Progenitor cell of endocrine pancreas (in vitro differentiated cells): ENCODE measurements around the gene TRMT1. TPM values are rescaled to one million over a fixed set of nuclear protein-coding genes. Genes with fewer than 3 reads are reported as not detected.
A peak's percentile ranks its signal among the peaks of the same experiment; 100 is the strongest.

Experiments used
- DNase-seq: peaks from one replicate; pipeline ENCODE4 v3.0.0; 2021; ENCODE audit warnings: low spot score; ENCODE audit not compliant: unreplicated experiment
- H3K27ac Mint-ChIP-seq: 2 replicates; pipeline ENCODE4 v1.8.0; 2021; ENCODE audit warnings: mild to moderate bottlenecking, moderate library complexity, mixed read lengths
- H3K27me3 Mint-ChIP-seq: 2 replicates; pipeline ENCODE4 v1.8.0; 2021; ENCODE audit warnings: mixed read lengths
- H3K36me3 Mint-ChIP-seq: 2 replicates; pipeline ENCODE4 v1.8.0; 2022; ENCODE audit warnings: mixed read lengths; ENCODE audit not compliant: insufficient read depth
- H3K4me1 Mint-ChIP-seq: 2 replicates; pipeline ENCODE4 v1.8.0; 2021; ENCODE audit warnings: low read depth, mixed read lengths
- H3K4me3 Mint-ChIP-seq: 2 replicates; pipeline ENCODE4 v1.8.0; 2021; ENCODE audit warnings: low read depth, mild to moderate bottlenecking, moderate library complexity, mixed read lengths
- H3K9me3 Mint-ChIP-seq: 2 replicates; pipeline ENCODE4 v1.8.0; 2021; ENCODE audit warnings: low read depth, mixed read lengths
- total RNA-seq: library from RNA; stranded (reverse); gene quantifications from 2 replicates; pipeline ENCODE4 v1.2.1, GENCODE V29; 2021
- TF ChIP-seq, protein P1 (sequence below): fragments of 200-600 bp; sonication (generic); IDR thresholded peaks from one replicate; pipeline ENCODE4 v1.5.0; 2021; ENCODE audit warnings: antibody characterized with exemption, mild to moderate bottlenecking; ENCODE audit not compliant: unreplicated experiment

TRMT1 gene
- total RNA-seq, 1 donor from 2014 or later = 52.4 TPM

DNA sequence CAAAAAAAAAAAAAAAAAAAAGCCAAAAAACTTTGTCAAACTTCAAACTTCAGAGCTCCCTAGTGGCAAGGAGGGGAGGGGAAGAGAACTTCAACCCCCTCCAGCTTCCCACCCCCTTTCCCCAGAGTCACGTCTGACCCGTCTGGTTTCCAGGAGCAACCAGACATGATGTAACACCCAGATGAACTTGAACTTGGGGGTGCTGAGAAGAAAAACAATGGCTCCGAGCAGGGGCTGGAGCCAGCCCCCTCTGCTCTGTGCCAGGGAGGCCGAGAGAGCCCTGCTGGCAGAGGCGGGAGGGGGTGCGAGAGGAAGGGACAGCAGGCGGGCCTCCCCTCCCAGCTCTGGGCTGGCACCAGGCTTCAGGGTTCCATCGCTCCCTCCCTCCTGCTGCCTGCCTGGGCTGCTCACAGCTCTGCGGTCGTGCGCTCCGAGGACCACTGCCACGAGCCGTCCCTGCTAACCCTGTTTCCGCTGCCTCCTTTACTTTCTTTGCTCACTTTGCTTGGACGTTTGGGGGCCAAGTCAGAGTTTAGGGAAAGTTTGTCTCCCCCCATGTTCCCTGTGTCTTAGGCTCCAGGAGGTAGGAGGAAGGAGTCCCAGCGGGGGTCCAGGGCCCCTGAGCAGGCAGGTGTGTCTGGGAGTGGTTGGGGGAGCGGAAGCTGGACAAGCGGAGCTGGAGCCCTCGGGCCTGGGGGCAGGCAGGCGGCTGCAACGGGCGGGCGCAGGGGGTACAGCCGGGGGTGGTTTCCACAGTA is 25.0 kb downstream of the TRMT1 start:
- H3K9me3 Mint-ChIP-seq = no peaks in the 10 kb centered on the region
- no peak overlapping the region for H3K4me3 Mint-ChIP-seq
- no peak for DNase-seq
- H3K36me3 Mint-ChIP-seq = no peaks in the 10 kb centered on the region
- no peak overlapping the region for H3K27ac Mint-ChIP-seq
- H3K4me1 Mint-ChIP-seq = peaks cover 5% of the 10 kb centered on the region
- TF ChIP-seq, protein P1, sequence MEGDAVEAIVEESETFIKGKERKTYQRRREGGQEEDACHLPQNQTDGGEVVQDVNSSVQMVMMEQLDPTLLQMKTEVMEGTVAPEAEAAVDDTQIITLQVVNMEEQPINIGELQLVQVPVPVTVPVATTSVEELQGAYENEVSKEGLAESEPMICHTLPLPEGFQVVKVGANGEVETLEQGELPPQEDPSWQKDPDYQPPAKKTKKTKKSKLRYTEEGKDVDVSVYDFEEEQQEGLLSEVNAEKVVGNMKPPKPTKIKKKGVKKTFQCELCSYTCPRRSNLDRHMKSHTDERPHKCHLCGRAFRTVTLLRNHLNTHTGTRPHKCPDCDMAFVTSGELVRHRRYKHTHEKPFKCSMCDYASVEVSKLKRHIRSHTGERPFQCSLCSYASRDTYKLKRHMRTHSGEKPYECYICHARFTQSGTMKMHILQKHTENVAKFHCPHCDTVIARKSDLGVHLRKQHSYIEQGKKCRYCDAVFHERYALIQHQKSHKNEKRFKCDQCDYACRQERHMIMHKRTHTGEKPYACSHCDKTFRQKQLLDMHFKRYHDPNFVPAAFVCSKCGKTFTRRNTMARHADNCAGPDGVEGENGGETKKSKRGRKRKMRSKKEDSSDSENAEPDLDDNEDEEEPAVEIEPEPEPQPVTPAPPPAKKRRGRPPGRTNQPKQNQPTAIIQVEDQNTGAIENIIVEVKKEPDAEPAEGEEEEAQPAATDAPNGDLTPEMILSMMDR = no peak
- peaks cover 73% of the 10 kb centered on the region for H3K27me3 Mint-ChIP-seq

DNA sequence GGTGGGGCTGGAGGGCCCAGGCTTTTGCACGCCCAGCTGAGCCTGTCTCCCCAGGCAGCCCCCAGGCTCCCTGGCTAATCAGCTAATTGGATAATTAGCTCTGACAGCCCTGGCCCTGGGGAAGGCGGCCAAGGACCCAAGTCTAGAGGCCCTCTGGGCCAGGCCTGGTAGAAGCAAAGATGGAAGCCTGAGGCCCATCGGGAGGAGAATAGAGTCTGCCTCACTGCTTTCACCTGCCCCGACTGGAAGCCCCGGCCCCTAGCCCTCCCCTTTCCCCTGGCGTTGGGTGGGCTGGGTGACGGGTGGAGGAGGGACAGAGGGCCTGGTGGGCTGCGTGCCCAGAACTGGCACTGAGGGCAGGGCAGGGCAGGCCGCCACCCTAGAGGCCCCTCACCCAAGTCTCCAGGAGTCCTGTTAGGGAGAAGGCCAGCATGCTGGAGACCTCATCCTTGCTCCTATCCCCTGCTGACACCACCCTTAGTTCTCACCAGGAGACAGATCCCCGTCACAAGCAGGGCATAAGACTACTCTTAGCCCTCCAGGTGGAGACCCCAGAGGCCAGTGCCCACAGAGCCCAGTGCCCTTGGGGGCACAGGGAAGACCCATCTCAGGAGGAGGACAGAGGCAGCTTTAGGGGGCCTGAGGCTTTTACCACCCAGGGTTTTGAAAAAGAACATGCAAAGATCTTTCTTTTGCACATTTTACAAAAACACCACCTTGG is 25.9 kb downstream of the TRMT1 start:
- Mint-ChIP-seq H3K27me3 (peaks cover 75% of the 10 kb centered on the region), H3K9me3 (no peaks in the 10 kb centered on the region), H3K4me3 (no peak overlapping the region), H3K36me3 (no peaks in the 10 kb centered on the region), H3K4me1 (peaks cover 2% of the 10 kb centered on the region), H3K27ac (no peak overlapping the region)
- TF ChIP-seq, protein P1 = no peak
- DNase-seq = no peak

GRCh38 chr19:13089857-13090507 is 26.6 kb downstream of the TRMT1 start:
- no peaks in the 10 kb centered on the region for H3K9me3 Mint-ChIP-seq
- DNase-seq = no peak
- peaks cover 2% of the 10 kb centered on the region for H3K4me1 Mint-ChIP-seq
- peaks cover 80% of the 10 kb centered on the region for H3K27me3 Mint-ChIP-seq
- H3K27ac Mint-ChIP-seq = peak overlapping the region; percentile 13
- no peaks in the 10 kb centered on the region for H3K36me3 Mint-ChIP-seq
- TF ChIP-seq, protein P1 = no peak
- H3K4me3 Mint-ChIP-seq = no peak overlapping the region

DNA sequence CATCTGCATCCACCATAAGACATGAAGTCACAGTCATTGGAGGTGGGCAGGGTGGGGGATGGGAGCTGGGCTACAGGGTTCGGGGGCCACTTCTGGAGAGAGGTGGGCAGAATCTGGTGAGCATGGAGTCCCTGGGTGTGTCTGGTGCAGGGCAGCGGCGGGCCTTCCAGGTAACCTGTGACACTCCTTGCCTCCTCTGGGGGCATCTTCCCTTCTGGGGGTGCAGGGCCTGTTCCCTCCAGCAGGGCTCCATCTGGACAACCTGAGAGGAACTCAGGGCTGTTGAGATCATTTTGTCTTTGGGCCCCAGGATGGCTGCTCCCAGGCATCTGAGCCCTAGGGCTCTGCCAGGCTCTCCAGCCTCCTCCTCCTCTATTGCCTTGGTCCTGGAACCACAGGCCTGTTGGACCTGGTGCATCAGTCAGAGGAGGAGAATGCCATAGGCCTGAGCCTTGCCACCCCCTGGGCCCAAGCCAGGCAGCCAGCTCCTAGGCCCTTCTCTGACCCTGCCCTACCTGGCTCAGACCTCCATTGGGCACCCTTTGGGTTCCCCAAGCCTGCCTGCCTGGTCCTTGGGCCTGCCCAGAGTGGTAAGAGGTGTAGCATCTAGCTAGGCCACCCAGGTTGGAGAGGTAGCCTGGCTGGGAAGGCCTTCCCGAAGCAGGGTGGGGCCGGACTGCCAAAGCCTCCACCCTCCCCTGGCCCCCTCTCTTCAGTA is 27.2 kb downstream of the TRMT1 start:
- TF ChIP-seq, protein P1 = peak; percentile 59
- no peaks in the 10 kb centered on the region for H3K9me3 Mint-ChIP-seq
- DNase-seq = no peak
- H3K27ac Mint-ChIP-seq = no peak overlapping the region
- H3K4me1 Mint-ChIP-seq = peaks cover 2% of the 10 kb centered on the region
- H3K36me3 Mint-ChIP-seq = no peaks in the 10 kb centered on the region
- H3K27me3 Mint-ChIP-seq = peaks cover 78% of the 10 kb centered on the region
- no peak overlapping the region for H3K4me3 Mint-ChIP-seq
